COR-L47 (cell line): ENCODE results near the gene FUNDC2.
A peak's percentile ranks its signal among the peaks of the same experiment; 100 is the strongest.

Experiments
- DNase-seq: peaks from one replicate; lab custom pipeline; 2025; lab: John Stamatoyannopoulos, UW

FUNDC2 gene

GRCh38 chrX:155070038-155070437, 43.4 kb downstream of the FUNDC2 start:
- DNase-seq = no peak

GRCh38 chrX:155070663-155070974, 44.0 kb downstream of the FUNDC2 start:
- DNase-seq = no peak

DNA sequence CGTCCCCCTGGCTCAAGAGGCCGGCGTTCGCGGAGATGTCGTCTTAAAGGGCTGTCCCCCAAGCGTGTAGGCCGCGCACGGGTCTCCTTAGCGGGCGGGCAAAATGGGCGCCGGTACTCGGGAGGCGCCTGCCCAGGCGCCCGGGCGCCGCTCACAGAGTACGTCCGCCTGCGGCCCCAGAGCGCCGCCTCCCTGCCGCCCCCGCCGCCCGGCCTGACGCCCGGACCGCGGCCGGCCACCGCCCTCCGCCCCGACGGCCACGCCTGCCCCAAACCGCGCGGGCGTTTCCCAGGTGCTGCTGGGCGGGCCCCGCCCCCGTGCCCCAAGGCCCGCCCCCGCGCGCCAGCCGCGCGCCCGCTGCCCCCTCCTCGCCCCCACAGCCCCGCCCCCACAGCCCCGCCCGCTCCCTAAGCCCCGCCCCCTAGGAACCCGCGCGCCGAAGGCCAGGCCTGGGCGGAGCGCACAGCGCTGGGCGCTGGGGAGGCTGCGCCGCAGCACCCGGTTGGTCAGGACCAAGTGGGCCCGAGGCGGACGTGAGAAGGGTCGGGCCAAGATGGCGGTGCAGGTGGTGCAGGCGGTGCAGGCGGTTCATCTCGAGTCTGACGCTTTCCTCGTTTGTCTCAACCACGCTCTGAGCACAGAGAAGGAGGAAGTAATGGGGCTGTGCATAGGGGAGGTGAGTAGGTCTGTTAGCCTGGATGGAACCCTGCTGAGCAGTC, 44.5 kb downstream of the FUNDC2 start, which contains the start of the genes BRCC3, CMC4 and MTCP1:
TSS of gene BRCC3 (plus strand) at position 534 of the 719 bp plus-strand sequence. CDS start at position 554, 20 bp downstream.
TSS of gene CMC4 (minus strand) at position 162 of the 719 bp plus-strand sequence. CDS start 7,113 bp downstream, outside the sequence.
TSS of gene MTCP1 (minus strand) at position 162 of the 719 bp plus-strand sequence. CDS start 5,126 bp downstream, outside the sequence.
- peak; percentile 78 for DNase-seq

GRCh38 chrX:155071694-155072280, 45.1 kb downstream of the FUNDC2 start:
- DNase-seq = no peak

DNA sequence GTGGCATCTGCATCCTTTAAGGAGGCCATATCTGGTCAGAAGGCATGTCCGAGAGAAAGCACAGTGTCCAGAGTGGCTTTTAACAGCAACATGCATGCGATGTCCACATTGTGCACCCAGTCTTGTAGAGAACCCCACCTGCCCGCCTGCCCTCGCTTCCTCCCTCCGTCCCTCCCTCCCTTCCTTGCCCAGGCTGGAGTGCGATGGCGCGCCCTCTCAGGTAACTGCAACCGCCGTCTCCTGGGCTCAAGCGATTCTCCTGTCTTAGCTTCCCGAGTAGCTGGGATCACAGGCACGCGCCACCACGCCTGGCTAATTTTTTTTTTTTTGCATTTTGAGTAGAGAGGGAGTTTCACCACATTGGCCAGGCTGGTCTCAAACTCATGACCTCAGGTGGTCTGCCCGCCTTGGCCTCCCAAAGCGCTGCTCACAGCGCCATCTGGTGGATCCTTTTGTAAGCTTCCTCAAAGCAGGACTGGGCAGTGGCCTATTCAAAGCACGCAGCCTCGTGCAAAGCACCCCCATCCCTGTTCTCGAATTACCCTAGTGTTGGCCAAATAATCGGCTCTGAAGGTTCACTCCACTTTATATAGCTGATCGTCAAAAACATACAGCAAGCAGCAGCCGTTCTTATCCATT, 59.7 kb downstream of the FUNDC2 start:
- DNase-seq = no peak

DNA sequence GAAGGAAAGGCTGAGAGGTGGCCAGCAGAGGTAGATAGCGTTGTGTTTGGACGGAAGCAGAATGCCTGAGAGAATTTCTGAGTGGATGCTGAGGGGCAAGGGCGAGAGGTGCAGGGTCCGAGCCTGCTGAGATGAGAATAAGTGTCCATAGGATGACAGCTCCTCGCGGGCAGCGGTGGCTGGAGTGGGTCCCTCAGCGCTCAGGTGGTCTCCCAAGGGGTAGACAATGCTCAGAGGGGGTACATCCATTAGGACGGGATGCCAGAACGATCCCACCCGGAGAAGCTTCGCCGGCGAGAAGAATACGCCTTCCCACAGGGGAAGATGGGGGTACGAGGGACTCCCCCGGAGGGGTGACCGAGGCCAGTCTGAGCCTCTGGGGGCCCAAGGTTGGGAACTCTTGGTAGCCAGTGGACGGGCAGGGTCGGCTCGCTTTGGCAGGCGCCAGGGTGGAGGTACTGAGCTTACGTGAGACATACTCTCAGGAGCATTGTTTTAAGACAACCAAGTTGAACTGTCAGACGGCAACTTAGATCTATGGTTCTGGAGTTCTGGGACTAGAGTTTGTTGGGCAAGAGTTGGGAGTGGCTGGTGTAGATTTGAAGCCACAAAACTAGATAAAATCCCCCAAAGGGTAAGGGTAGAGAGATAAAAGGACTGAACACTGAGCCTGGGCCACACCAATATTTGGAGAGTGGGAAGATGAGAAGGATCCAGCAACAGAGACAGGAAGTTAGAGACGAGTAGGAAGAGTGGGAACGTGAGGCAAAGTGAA, 60.5 kb downstream of the FUNDC2 start:
- DNase-seq = no peak

GRCh38 chrX:155094468-155095061, 67.9 kb downstream of the FUNDC2 start:
- peak; percentile 4 for DNase-seq

- DNase-seq = no peak
Observed at GRCh38 chrX:155105919-155106318, 79.3 kb downstream of the FUNDC2 start.

- no peak for DNase-seq
Observed at GRCh38 chrX:155108427-155108826, 81.8 kb downstream of the FUNDC2 start.
